ENCODE measurements around the gene PIK3C2G. TPM values are rescaled to one million over a fixed set of nuclear protein-coding genes. Genes with fewer than 3 reads are reported as not detected.
"Not testable (repeated sequence)": the region's sequence is repeated elsewhere in the genome, so short reads cannot be mapped to it uniquely, and the experiment has no call there.

The PIK3C2G gene
- total RNA-seq, 2 donors from 2014 or later: not detected

DNA sequence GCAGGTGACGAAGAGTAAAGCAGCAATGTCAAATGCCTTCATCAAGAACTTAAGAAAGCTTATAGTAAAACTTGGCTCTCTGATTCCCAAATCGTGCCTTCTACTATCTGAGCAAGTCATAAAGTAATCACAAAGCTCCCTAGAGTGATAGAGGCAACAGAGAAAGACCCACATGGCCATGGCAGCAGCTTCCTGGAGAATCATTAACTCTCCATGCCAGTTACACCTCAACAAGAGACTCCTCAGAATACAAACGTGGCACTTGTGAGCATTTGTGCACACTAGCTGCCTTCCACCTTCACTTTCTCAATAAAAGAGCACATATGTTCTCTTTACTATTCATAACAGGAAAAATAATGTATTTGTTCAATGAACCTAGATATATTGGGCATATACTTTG is 428.5 kb downstream of the PIK3C2G start:
- H3K36me3 Mint-ChIP-seq (ENCODE audit: low read depth): no peaks in the 10 kb centered on the region
- no peaks in the 10 kb centered on the region for H3K4me1 Mint-ChIP-seq
- H3K9me3 Mint-ChIP-seq: peaks cover 10% of the 10 kb centered on the region
- ATAC-seq (replicated peaks): no peak
- H3K4me3 Mint-ChIP-seq: no peak overlapping the region
- no peaks in the 10 kb centered on the region for H3K27me3 Mint-ChIP-seq
- no peak overlapping the region for H3K27ac Mint-ChIP-seq

DNA sequence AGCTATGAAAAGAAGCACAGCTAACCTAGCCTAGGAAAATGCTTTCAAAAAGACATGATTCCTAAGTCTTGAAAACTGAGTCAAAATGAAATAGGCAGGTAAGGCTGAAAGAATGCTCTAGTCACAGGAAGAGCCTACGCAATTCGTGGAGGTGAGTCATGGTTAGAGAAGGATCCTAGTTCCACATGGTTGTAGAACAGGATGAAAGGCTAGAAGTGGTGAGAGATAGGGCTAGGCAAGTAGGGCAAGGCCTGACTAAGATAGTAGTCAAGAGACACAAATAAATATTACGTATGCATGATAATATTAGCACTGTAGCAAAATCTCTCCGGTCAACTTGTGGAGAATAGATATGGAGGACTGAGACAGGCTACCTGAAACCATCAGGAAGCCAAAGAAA is 429.3 kb downstream of the PIK3C2G start:
- no peak overlapping the region for H3K27ac Mint-ChIP-seq
- no peaks in the 10 kb centered on the region for H3K27me3 Mint-ChIP-seq
- H3K36me3 Mint-ChIP-seq (ENCODE audit: low read depth): no peaks in the 10 kb centered on the region
- H3K4me1 Mint-ChIP-seq: no peaks in the 10 kb centered on the region
- H3K9me3 Mint-ChIP-seq: peaks cover 10% of the 10 kb centered on the region
- H3K4me3 Mint-ChIP-seq: no peak overlapping the region
- ATAC-seq (replicated peaks): no peak

- ATAC-seq (replicated peaks); H3K36me3 Mint-ChIP-seq (ENCODE audit: low read depth); H3K27me3 Mint-ChIP-seq: not testable (repeated sequence)
Measured at GRCh38 chr12:18693986-18694385, 432.7 kb downstream of the PIK3C2G start.

GRCh38 chr12:18696971-18697602 is 435.8 kb downstream of the PIK3C2G start:
- Mint-ChIP-seq H3K9me3 (peaks cover 11% of the 10 kb centered on the region), H3K27ac (no peak overlapping the region), H3K4me1 (no peaks in the 10 kb centered on the region), H3K4me3 (no peak overlapping the region), H3K27me3 (no peaks in the 10 kb centered on the region), H3K36me3 (ENCODE audit: low read depth) (no peaks in the 10 kb centered on the region)
- ATAC-seq (replicated peaks): no peak

More at GRCh38 chr12:18693986-18694385, 432.7 kb downstream of the PIK3C2G start:
- not testable (repeated sequence) for H3K4me3 Mint-ChIP-seq, H3K27ac Mint-ChIP-seq, H3K4me1 Mint-ChIP-seq
- H3K9me3 Mint-ChIP-seq: peaks cover 13% of the 10 kb centered on the region

Other genes with a start within 250 kb of the PIK3C2G start
- gene RERGL, start 171.3 kb upstream of the PIK3C2G start, total RNA-seq: not detected

All from activated T-helper 17 cell treated with anti-CD3 and anti-CD28 coated beads, Interleukin-2, amount 50 U/mL, for 72 hours (primary cell).